ENCODE results near the gene ELOVL4. TPM values are rescaled to one million over a fixed set of nuclear protein-coding genes. Genes with fewer than 3 reads are reported as not detected.

ELOVL4 gene
- total RNA-seq, 1 donor from 2014 or later, result 6.1 TPM

DNA sequence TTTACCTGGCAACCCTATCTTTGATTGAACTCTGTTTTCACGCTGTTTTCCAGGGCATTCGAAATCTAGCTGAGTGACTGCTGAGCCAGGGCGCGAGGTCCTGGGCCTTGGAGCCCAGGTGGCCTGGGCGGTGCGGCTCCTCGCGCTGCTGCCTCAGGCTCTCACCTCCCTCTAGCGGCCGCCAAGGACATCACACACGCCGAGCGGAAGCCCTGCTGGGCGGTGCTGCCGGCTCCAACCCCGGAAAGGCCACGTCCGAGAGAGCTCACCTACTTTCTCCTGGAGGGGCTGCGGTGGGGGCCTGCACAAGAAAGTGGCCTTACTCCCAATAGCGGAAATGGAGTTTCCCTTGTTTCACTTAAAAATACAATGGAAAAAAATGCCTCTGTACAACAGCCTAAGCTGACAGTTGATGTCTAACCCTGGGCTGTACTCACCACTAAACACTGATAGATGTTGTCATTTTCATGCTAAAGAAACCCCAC is 77.7 kb downstream of the ELOVL4 start:
- Histone ChIP-seq H3K27me3 (ENCODE audit: control insufficient read depth, insufficient read depth, low read length) (no peaks in the 10 kb centered on the region), H3K36me3 (ENCODE audit: control insufficient read depth, insufficient read depth, low read length) (no peaks in the 10 kb centered on the region), H3K4me3 (ENCODE audit: low read depth, low read length) (no peak overlapping the region)
- FAIRE-seq (no peak), DNase-seq (ENCODE audit: low read depth) (peak; percentile 57)
- TF ChIP-seq CTCF (IDR thresholded peaks at IDR 0.05; ENCODE audit: insufficient read depth, low read length, severe bottlenecking), result peak; percentile 97

DNA sequence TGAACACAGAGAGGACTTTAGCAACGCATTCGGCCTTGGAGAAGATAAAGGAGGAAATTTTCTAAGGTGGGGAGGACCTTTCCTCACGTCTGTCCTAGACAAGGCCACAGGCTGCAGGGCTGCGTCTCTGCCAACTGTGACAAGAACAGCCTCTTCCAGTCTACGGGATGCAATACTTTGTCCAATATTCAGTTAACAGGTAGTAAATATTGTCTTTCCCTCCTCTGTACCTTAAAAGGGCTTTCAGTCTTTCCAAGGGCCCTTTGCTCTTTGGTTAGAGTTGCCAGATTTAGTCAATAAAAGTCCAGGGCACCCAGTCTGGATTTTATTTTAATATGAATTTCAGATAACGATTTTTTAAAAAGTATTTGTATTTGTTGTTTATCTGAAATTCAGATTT is 78.2 kb downstream of the ELOVL4 start:
- H3K36me3 ChIP-seq (ENCODE audit: control insufficient read depth, insufficient read depth, low read length), result no peaks in the 10 kb centered on the region
- H3K27me3 ChIP-seq (ENCODE audit: control insufficient read depth, insufficient read depth, low read length), result no peaks in the 10 kb centered on the region
- DNase-seq (ENCODE audit: low read depth) (no peak), FAIRE-seq (no peak)
- no peak for TF ChIP-seq CTCF (IDR thresholded peaks at IDR 0.05; ENCODE audit: insufficient read depth, low read length, severe bottlenecking)
- H3K4me3 ChIP-seq (ENCODE audit: low read depth, low read length), result no peak overlapping the region

GRCh38 chr6:79868098-79868722 is 79.1 kb downstream of the ELOVL4 start:
- FAIRE-seq (no peak), DNase-seq (ENCODE audit: low read depth) (peak; percentile 74)
- no peak overlapping the region for H3K4me3 ChIP-seq (ENCODE audit: low read depth, low read length)

More at GRCh38 chr6:79868098-79868722, 79.1 kb downstream of the ELOVL4 start:
- Histone ChIP-seq H3K36me3 (ENCODE audit: control insufficient read depth, insufficient read depth, low read length) (no peaks in the 10 kb centered on the region), H3K27me3 (ENCODE audit: control insufficient read depth, insufficient read depth, low read length) (no peaks in the 10 kb centered on the region)
- TF ChIP-seq CTCF (IDR thresholded peaks at IDR 0.05; ENCODE audit: insufficient read depth, low read length, severe bottlenecking), result peak; percentile 62

Other genes starting within 250 kb of the ELOVL4 start
- 0.26 TPM in 2 replicates for gene TTK, start 57.1 kb upstream of the ELOVL4 start, total RNA-seq
- 9.1 and 15.0 TPM in 2 replicates for gene BCKDHB, start 159.1 kb upstream of the ELOVL4 start, total RNA-seq